Activated CD4-positive, CD25-positive, alpha-beta regulatory T cell treated with anti-CD3 and anti-CD28 coated beads, Interleukin-2, amount 50 U/mL, for 16 hours (primary cell): Measurements from ENCODE around the gene GRIP1.
"Not testable (repeated sequence)": the region's sequence is repeated elsewhere in the genome, so short reads cannot be mapped to it uniquely, and the experiment has no call there.

Source experiments
- DNase-seq: peaks from one replicate; pipeline ENCODE4 v3.0.0-alpha.2; 2020; ENCODE audit warnings: low read depth, low spot score

The GRIP1 gene

GRCh38 chr12:66337381-66338010 is 341.4 kb downstream of the GRIP1 start:
- no peak for DNase-seq

GRCh38 chr12:66335746-66336145 is 343.1 kb downstream of the GRIP1 start:
- DNase-seq: no peak

GRCh38 chr12:66331814-66332213 is 347.1 kb downstream of the GRIP1 start:
- DNase-seq: no peak

- DNase-seq: no peak
Measured at GRCh38 chr12:66331016-66331415, 347.9 kb downstream of the GRIP1 start.

- DNase-seq: no peak
Measured at GRCh38 chr12:66329941-66330340, 348.9 kb downstream of the GRIP1 start.

GRCh38 chr12:66323017-66323416 is 355.9 kb downstream of the GRIP1 start:
- DNase-seq: no peak

GRCh38 chr12:66321435-66321834 is 357.4 kb downstream of the GRIP1 start:
- DNase-seq: no peak

GRCh38 chr12:66320996-66321395 is 357.9 kb downstream of the GRIP1 start:
- DNase-seq: no peak

- DNase-seq: no peak
Measured at GRCh38 chr12:66319266-66319954, 359.5 kb downstream of the GRIP1 start.

- no peak for DNase-seq
Measured at GRCh38 chr12:66314278-66314677, 364.6 kb downstream of the GRIP1 start.

GRCh38 chr12:66312189-66312588 is 366.7 kb downstream of the GRIP1 start:
- no peak for DNase-seq

- no peak for DNase-seq
Measured at GRCh38 chr12:66309606-66310005, 369.3 kb downstream of the GRIP1 start.

- no peak for DNase-seq
Measured at GRCh38 chr12:66304296-66304900, 374.5 kb downstream of the GRIP1 start.

- not testable (repeated sequence) for DNase-seq
Measured at GRCh38 chr12:66303316-66303804, 375.5 kb downstream of the GRIP1 start.

- DNase-seq: no peak
Measured at GRCh38 chr12:66302827-66303169, 376.1 kb downstream of the GRIP1 start.

GRCh38 chr12:66301944-66302826 is 376.7 kb downstream of the GRIP1 start, which contains the start of gene HELB:
TSS of gene HELB (plus strand) at chr12:66302493. CDS start at chr12:66302604, 111 bp downstream.
- peak; percentile 91 for DNase-seq

GRCh38 chr12:66297923-66298322 is 381.0 kb downstream of the GRIP1 start:
- no peak for DNase-seq
